Suppressor macrophage (primary cell): ENCODE results near the gene TEX19.
"Not testable (repeated sequence)": the region's sequence is repeated elsewhere in the genome, so short reads cannot be mapped to it uniquely, and the experiment has no call there.

Source experiments
- DNase-seq, 4 experiments: peaks; one replicate each; pipeline ENCODE4 v3.0.0-alpha.2; 2020 to 2022

The TEX19 gene

GRCh38 chr17:82377294-82377693, 18.2 kb downstream of the TEX19 start:
- not testable (repeated sequence) for DNase-seq

GRCh38 chr17:82377924-82378740, 19.1 kb downstream of the TEX19 start:
- no peak for DNase-seq

DNA sequence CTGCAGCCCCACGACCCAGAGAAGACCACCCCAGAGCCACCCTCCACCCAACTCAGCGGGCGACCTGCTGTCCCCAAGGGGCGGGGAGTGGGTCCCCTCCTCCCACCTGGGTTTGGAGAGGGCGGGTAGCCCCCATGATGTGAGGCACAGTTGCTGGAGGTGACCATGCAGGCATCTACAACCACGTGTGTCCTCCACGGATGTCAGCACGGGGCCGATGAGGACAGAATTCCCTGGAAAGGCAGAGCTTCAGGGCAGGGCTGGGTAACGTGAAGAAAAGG, 19.6 kb downstream of the TEX19 start:
- no peak for DNase-seq

DNA sequence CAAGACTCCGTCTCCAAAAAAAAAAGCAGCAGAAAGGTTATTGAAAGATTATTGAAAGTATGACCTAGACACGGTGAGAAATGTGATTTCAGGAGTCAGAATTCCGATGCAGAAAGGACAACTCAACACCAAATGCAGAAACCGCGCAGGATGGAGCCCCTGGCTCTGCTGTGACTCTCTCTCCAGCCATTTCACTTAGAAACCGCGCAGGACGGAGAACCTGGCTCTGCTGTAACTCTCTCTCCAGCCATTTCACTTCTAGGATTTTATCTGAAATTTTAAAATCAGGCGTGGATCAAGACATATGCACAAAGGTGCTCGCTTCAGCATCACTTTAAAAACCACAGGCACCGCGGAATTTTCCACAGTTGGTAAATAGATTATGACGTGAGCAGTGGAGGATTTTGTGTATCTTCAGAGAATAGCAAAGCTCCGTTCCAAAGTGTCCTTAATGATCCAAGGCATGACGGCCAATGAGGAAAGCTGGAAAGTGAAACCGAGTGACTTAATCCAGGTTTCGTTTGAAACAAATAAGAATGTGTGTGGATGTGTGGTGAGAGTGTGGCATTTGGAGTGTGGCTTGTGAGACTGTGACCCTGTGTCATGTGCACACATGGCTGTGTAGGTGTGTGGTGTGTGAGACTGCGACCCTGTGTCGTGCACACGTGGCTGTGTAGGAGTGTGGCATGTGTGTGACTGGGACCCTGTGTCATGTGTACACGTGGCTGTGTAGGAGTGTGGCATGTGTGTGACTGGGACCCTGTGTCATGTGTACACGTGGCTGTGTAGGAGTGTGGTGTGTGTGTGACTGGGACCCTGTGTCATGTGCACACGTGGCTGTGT, 22.0 kb downstream of the TEX19 start:
- DNase-seq = peak in 1 of 4 experiments; percentile 3

DNA sequence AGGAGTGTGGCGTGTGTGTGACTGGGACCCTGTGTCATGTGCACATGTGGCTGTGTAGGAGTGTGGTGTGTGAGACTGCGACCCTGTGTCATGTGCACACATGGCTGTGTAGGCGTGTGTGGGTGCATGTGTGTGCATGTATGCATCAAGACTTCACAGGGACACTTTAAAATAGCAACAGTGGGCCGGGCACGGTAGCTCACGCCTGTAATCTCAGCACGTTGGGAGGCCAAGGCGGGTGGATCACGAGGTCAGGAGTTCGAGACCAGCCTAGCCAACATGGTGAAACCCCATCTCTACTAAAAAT, 22.6 kb downstream of the TEX19 start:
- peak in 1 of 4 experiments; percentile 4 for DNase-seq

GRCh38 chr17:82382220-82382932, 23.3 kb downstream of the TEX19 start:
- DNase-seq = peak in 1 of 4 experiments; percentile 1

- peak in 1 of 4 experiments; percentile 1 for DNase-seq
These were observed 23.8 kb downstream of the TEX19 start for GRCh38 chr17:82382933-82383255.

DNA sequence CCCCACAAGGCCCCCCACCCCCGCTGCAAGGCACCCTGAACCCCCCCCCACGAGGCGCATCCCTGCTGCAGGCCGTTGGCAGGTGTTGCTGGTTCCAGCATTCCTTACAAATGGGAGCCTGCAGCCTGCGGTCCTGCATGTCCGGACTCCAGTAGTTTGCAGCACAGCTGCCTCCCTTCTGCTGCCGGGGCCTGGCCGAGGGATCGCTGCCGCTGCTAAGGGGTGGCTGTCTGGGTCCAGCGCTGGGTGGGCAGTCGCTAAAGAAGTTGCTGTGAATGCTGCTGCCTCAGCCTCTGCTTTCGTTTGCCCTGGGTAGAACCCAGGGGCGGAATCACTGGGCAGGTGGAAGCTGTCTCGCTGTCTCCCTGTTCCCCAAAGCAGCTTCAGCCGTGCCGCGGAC, 24.4 kb downstream of the TEX19 start:
- peak in 1 of 4 experiments; percentile 1 for DNase-seq

DNA sequence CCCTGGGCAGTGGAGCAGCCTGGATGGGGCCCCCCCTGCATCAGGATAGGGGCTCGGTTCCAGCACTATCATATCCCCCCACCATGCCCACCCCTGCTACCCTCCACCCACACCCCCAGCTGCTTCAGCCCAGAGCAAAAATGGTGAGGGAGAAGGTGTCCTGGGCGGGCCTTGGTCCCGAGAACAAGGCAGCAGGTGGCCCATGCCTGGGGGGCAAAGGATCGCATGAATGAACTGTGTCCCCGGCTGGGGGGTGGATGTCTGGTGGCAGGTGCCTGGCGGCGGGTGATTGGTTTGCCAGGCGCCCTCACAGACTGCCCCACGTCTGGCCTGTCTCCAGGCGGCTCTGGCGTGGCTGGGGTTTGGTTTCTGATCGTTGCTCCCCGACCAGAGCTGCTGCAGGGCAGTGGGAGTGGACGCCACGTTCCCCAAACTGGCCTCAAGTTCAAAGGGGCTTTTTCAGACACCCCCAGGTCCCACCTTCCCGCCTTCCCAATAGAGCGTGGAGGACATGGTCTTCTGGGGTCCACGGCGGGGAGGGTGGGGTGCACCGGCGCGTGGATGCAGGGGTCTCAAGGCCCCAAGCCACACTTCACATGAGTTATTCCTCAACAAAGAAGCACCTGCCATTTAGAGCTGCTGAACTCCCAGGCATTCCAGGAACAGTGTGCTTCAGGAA, 25.1 kb downstream of the TEX19 start:
- DNase-seq = peak in 1 of 4 experiments; percentile 2

- DNase-seq = peak in 1 of 4 experiments; percentile 1
These were observed 25.9 kb downstream of the TEX19 start for GRCh38 chr17:82384730-82385481.

DNA sequence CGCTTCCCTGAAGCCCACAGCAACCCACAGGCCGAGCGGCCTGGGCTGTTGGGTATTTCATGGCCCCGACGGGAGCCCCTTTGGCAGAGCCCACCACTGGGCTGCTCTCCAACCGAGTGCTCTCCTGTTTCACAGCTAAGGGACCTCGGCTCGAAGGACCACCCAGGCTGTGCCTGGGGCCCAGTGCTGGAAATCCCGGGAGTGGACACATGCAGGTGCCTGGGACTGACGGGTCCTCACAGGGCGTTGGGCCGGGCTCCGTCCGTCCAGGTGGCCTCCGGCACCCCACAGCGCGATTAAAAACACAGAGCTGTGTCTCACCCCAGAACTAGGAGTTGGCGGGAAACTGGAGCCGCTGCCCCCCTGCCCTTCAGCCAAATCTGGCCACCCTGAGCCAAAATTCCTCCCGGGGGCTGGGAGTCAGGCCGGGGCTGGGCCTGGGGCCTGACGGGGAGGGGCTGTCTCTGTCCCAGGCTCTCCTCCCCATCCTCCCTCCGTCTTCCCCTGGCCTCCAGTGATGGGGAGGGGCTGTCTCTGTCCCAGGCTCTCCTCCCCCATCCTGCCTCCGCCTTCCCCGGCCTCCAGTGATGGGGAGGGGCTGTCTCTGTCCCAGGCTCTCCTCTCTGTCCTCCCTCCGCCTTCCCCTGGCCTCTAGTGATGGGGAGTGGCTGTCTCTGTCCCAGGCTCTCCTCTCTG, 26.7 kb downstream of the TEX19 start:
- peak in 1 of 4 experiments; percentile 1 for DNase-seq

GRCh38 chr17:82386255-82386831, 27.3 kb downstream of the TEX19 start:
- DNase-seq = no peak

DNA sequence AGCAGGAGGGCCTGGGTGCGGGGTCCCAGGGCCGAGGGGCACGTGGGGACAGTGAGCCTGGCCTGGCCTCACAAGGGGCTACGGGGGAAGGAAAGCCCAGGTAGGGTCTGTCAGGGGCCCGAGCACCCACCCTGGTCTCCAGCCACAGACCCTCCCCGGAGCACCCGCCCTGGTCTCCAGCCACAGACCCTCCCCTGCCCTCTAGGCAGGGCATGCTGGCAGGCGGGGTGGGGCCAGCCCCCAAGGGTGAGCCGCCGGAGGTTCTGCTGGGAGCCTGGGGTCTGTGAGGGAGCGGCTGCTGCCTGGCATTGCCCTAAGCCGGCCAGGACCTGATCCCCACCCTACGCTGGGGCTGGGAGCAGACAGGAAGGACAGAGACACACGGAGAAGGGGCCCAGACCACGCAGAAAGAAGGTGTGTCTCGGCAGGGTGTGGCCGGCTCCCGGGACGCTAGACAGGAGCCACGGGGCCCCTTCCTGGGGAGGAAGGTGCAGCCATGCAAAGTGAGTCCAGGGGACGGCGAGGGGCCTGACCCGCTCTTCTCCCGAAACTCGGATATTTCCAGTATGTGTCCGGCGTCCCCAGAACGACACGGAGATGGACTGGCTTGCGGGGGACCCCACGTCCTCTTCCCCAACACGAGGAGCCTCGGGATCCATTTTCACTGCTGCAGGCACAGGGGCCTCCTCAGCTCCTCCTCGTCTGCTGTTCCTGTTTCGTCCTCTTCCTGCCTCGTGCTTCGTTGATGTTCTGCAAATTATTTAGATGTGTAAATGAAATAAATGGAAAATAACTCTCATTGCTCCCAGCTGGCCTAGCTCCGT, 28.0 kb downstream of the TEX19 start:
- peak; percentile 30 to 63 (median 53) for DNase-seq

DNA sequence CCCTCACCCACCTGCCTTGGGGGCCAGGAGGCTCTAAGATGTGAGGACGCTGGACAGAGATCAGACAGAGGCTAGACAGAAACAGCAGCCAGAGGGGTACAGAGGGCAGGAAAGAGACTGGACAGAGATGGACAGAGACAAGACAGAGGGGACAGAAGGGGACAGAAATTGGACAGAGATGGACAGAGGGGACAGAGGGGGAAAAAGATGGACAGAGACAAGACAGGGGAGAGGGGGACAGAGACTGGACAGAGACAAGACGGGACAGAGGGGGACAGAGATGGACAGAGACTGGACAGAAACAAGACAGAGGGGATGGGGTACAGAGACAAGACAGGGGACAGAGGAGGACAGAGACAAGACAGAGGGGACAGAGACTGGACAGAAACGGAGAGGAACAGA, 28.7 kb downstream of the TEX19 start:
- DNase-seq = no peak

DNA sequence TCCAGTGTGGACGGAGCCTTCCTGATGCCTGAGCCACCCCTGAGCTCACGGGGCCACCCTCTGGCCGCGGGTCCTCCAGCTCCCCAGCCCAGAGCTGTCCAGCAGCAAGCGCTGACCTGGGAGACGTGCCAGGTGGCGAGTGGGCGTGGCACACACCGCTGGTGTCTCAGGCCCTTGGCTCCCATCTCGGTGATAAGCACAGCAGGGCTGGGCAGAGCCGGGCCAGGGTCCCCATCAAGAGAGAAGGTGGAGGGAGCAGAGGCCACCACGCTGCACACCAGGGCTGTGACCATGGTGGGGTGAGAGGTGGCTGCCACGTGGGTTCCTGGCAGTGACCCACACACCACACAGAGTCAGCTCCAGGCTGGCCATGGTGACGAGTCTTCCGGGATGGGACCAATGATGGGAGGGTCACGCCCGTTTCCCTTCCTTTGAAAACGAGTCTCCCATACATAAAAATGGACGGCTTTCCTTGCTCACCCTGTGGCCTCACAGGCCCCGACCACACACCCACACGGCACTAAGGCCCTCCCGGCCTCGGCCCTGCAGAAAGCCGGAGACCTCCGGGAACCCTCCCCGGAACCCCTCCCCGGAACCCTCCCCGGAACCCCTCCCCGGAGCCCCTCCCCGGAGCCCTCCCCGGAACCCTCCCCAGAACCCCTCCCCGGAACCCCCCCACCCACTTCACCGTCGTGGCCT, 29.3 kb downstream of the TEX19 start:
- no peak for DNase-seq

GRCh38 chr17:82388922-82389283, 29.9 kb downstream of the TEX19 start:
- DNase-seq = peak in 1 of 4 experiments; percentile 35

GRCh38 chr17:82389379-82389778, 30.3 kb downstream of the TEX19 start:
- peak in 1 of 4 experiments; percentile 2 for DNase-seq

- peak in 1 of 4 experiments; percentile 1 for DNase-seq
These were observed 31.2 kb downstream of the TEX19 start for GRCh38 chr17:82390015-82390859.
